GM12878 (cell line): ENCODE measurements around the gene LRTM2.

Experiments used
- EZH2 ChIP-seq: IDR thresholded peaks from 2 replicates; pipeline ENCODE4 v1.6.1; 2012; ENCODE audit warnings: low read depth, mild to moderate bottlenecking, control low read depth, inconsistent platforms, low read length, borderline replicate concordance; ENCODE audit not compliant: control insufficient read depth
- FOXK2 ChIP-seq: fragments of 450-650 bp; IDR thresholded peaks from 2 replicates; pipeline ENCODE4 v1.6.1; 2017; ENCODE audit warnings: mild to moderate bottlenecking, moderate library complexity
- POLR2AphosphoS5 ChIP-seq: IDR thresholded peaks from 2 replicates; pipeline ENCODE4 v1.6.1; 2011; ENCODE audit warnings: mild to moderate bottlenecking, low read length, inconsistent platforms
- RAD21 ChIP-seq: IDR thresholded peaks from 2 replicates; pipeline ENCODE4 v1.6.1; 2011; ENCODE audit warnings: mild to moderate bottlenecking, low read depth, low read length, moderate library complexity; ENCODE audit not compliant: insufficient read depth
- SUZ12 ChIP-seq: fragments of 200-600 bp; sonication (generic); IDR thresholded peaks from one replicate; pipeline ENCODE4 v1.6.1; 2018; ENCODE audit warnings: antibody characterized with exemption, mild to moderate bottlenecking; ENCODE audit not compliant: unreplicated experiment
- YBX1 ChIP-seq: fragments of 450-650 bp; IDR thresholded peaks from 2 replicates; pipeline ENCODE4 v1.6.1; 2016; ENCODE audit warnings: antibody characterized with exemption
- ZBTB4 ChIP-seq: fragments of 450-650 bp; formaldehyde crosslinking; IDR thresholded peaks from 2 replicates; pipeline ENCODE4 v1.4.0; 2022; ENCODE audit warnings: mild to moderate bottlenecking, moderate library complexity
- TF ChIP-seq, protein P1 (sequence below): IDR thresholded peaks from 2 replicates; pipeline ENCODE4 v1.6.1; 2011; ENCODE audit warnings: low read depth, low read length, improper control_type of control experiment, borderline replicate concordance
- TF ChIP-seq, protein P2 (sequence below), 3 experiments: IDR thresholded peaks in 2 of 3; conservative IDR thresholded peaks in 1 of 3; 2 replicates each; pipeline ENCODE4 v1.5.1; 2011; ENCODE audit warnings: low read depth in 3 of 3, low read length in 3 of 3, mild to moderate bottlenecking in 3 of 3, control low read depth in 2 of 3, moderate library complexity in 2 of 3, inconsistent platforms in 1 of 3, mixed read lengths in 1 of 3; ENCODE audit not compliant: control insufficient read depth in 2 of 3, insufficient read depth in 1 of 3; ENCODE audit errors: extremely low read depth in 1 of 3
- TF ChIP-seq, protein P3 (sequence below): IDR thresholded peaks from 2 replicates; pipeline ENCODE4 v1.6.1; 2011; ENCODE audit warnings: mild to moderate bottlenecking, low read depth, low read length, moderate library complexity; ENCODE audit not compliant: insufficient replicate concordance

DNA sequence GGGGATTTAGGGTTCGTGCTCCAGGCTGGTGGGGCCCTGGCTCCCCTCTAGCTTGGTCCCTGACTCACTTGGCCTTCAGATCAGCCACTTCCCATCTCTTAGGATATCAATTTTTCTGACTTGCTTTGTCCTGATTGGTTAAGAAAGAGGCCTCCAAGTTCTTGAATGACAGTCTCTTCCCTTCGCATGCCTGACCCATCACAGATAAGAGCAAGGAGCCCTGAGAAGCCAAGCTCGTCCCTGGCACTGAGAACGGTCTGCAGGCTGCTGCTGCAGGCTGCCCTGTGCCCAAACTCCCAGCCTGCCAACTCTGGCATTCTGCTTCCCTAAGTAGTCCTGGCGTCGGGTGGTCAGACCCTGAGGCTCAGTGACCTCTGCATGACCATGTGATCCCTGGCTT, 794 bp upstream of the LRTM2 start:
- TF ChIP-seq, protein P1, sequence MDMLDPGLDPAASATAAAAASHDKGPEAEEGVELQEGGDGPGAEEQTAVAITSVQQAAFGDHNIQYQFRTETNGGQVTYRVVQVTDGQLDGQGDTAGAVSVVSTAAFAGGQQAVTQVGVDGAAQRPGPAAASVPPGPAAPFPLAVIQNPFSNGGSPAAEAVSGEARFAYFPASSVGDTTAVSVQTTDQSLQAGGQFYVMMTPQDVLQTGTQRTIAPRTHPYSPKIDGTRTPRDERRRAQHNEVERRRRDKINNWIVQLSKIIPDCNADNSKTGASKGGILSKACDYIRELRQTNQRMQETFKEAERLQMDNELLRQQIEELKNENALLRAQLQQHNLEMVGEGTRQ: no peak
- TF ChIP-seq SUZ12: no peak
- no peak for TF ChIP-seq RAD21
- TF ChIP-seq YBX1: no peak
- TF ChIP-seq, protein P2, sequence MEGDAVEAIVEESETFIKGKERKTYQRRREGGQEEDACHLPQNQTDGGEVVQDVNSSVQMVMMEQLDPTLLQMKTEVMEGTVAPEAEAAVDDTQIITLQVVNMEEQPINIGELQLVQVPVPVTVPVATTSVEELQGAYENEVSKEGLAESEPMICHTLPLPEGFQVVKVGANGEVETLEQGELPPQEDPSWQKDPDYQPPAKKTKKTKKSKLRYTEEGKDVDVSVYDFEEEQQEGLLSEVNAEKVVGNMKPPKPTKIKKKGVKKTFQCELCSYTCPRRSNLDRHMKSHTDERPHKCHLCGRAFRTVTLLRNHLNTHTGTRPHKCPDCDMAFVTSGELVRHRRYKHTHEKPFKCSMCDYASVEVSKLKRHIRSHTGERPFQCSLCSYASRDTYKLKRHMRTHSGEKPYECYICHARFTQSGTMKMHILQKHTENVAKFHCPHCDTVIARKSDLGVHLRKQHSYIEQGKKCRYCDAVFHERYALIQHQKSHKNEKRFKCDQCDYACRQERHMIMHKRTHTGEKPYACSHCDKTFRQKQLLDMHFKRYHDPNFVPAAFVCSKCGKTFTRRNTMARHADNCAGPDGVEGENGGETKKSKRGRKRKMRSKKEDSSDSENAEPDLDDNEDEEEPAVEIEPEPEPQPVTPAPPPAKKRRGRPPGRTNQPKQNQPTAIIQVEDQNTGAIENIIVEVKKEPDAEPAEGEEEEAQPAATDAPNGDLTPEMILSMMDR (IDR thresholded peaks at IDR 0.05 in 2 of 3, conservative IDR thresholded peaks at IDR 0.05 in 1 of 3; ENCODE audit: control insufficient read depth in 2 of 3, extremely low read depth in 1 of 3, insufficient read depth in 1 of 3, low read depth in 3 of 3, low read length in 3 of 3): no peak
- no peak for TF ChIP-seq EZH2
- TF ChIP-seq FOXK2: no peak
- no peak for TF ChIP-seq ZBTB4 (CRISPR knock-in tag)
- TF ChIP-seq POLR2AphosphoS5: no peak
- TF ChIP-seq, protein P3, sequence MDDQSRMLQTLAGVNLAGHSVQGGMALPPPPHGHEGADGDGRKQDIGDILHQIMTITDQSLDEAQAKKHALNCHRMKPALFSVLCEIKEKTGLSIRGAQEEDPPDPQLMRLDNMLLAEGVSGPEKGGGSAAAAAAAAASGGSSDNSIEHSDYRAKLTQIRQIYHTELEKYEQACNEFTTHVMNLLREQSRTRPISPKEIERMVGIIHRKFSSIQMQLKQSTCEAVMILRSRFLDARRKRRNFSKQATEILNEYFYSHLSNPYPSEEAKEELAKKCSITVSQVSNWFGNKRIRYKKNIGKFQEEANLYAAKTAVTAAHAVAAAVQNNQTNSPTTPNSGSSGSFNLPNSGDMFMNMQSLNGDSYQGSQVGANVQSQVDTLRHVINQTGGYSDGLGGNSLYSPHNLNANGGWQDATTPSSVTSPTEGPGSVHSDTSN: no peak
